Adipocyte (in vitro differentiated cells): ENCODE data around the gene HPS6.
A peak's percentile ranks its signal among the peaks of the same experiment; 100 is the strongest.
"Not testable (repeated sequence)": the region's sequence is repeated elsewhere in the genome, so short reads cannot be mapped to it uniquely, and the experiment has no call there.

ENCODE experiments used
- DNase-seq: peaks from one replicate; pipeline ENCODE4 v3.0.0-alpha.2; 2015; ENCODE audit warnings: low read depth
- H3K27me3 ChIP-seq: replicated peaks from 2 replicates; pipeline ENCODE4 v1.7.0; 2013; ENCODE audit warnings: mild to moderate bottlenecking, low read length, moderate library complexity; ENCODE audit not compliant: control insufficient read depth, insufficient read depth
- H3K36me3 ChIP-seq: 2 replicates; pipeline ENCODE4 v1.7.0; 2013; ENCODE audit warnings: low read length, mild to moderate bottlenecking, moderate library complexity; ENCODE audit not compliant: control insufficient read depth, insufficient read depth, severe bottlenecking
- H3K4me1 ChIP-seq: 2 replicates; pipeline ENCODE4 v1.7.0; 2013; ENCODE audit warnings: mild to moderate bottlenecking, low read length, moderate library complexity; ENCODE audit not compliant: control insufficient read depth, insufficient read depth
- H3K4me3 ChIP-seq: 2 replicates; pipeline ENCODE4 v1.7.0; 2013; ENCODE audit warnings: mild to moderate bottlenecking, low read length, moderate library complexity
- H3K9ac ChIP-seq: 2 replicates; pipeline ENCODE4 v1.7.0; 2013; ENCODE audit warnings: mild to moderate bottlenecking, low read length, moderate library complexity
- H3K9me3 ChIP-seq: 2 replicates; pipeline ENCODE4 v1.7.0; 2013; ENCODE audit warnings: mild to moderate bottlenecking, low read length, moderate library complexity; ENCODE audit not compliant: control insufficient read depth

Gene HPS6

GRCh38 chr10:102064868-102065560 lies at the start of gene HPS6:
Gene HPS6 (plus strand): TSS chr10:102065349. CDS start chr10:102065475, 126 bp downstream.
- peak; percentile 97 for DNase-seq
- H3K9ac ChIP-seq: peak within 1 kb of the TSS; percentile 96
- peak within 1 kb of the TSS; percentile 92 for H3K4me3 ChIP-seq
- H3K9me3 ChIP-seq: no peaks in the 10 kb centered on the region
- H3K4me1 ChIP-seq: peaks cover 24% of the 10 kb centered on the region
- H3K36me3 ChIP-seq: peaks cover 4% of the 10 kb centered on the region
- no peaks in the 10 kb centered on the region for H3K27me3 ChIP-seq

GRCh38 chr10:102016416-102016815 lies 48.7 kb upstream of the HPS6 start:
- DNase-seq: no peak
- Histone ChIP-seq H3K9ac (no peak overlapping the region), H3K9me3 (no peaks in the 10 kb centered on the region), H3K4me1 (peaks cover 17% of the 10 kb centered on the region), H3K36me3 (peaks cover 40% of the 10 kb centered on the region), H3K27me3 (no peaks in the 10 kb centered on the region), H3K4me3 (no peak overlapping the region)

- DNase-seq: no peak
- no peak overlapping the region for H3K9ac ChIP-seq
- peaks cover 17% of the 10 kb centered on the region for H3K4me1 ChIP-seq
- H3K27me3 ChIP-seq: no peaks in the 10 kb centered on the region
- peaks cover 36% of the 10 kb centered on the region for H3K36me3 ChIP-seq
- H3K9me3 ChIP-seq: no peaks in the 10 kb centered on the region
- no peak overlapping the region for H3K4me3 ChIP-seq
These were observed 47.9 kb upstream of the HPS6 start for GRCh38 chr10:102017295-102017694.

GRCh38 chr10:102020938-102021337 lies 44.2 kb upstream of the HPS6 start:
- no peak for DNase-seq
- no peaks in the 10 kb centered on the region for H3K27me3 ChIP-seq
- no peak overlapping the region for H3K9ac ChIP-seq
- no peaks in the 10 kb centered on the region for H3K9me3 ChIP-seq
- peaks cover 46% of the 10 kb centered on the region for H3K36me3 ChIP-seq
- H3K4me1 ChIP-seq: peaks cover 17% of the 10 kb centered on the region
- H3K4me3 ChIP-seq: no peak overlapping the region

- DNase-seq: no peak
- peaks cover 71% of the 10 kb centered on the region for H3K36me3 ChIP-seq
- no peaks in the 10 kb centered on the region for H3K27me3 ChIP-seq
- H3K9me3 ChIP-seq: no peaks in the 10 kb centered on the region
- H3K4me1 ChIP-seq: no peaks in the 10 kb centered on the region
- no peak overlapping the region for H3K4me3 ChIP-seq
- no peak overlapping the region for H3K9ac ChIP-seq
These were observed 40.4 kb upstream of the HPS6 start for GRCh38 chr10:102024799-102025198.

- Histone ChIP-seq H3K4me3 (no peak overlapping the region), H3K4me1 (no peaks in the 10 kb centered on the region), H3K27me3 (no peaks in the 10 kb centered on the region), H3K36me3 (peaks cover 74% of the 10 kb centered on the region), H3K9ac (no peak overlapping the region), H3K9me3 (no peaks in the 10 kb centered on the region)
- no peak for DNase-seq
These were observed 37.9 kb upstream of the HPS6 start for GRCh38 chr10:102027261-102027660.

- no peak for DNase-seq
- Histone ChIP-seq H3K36me3 (peaks cover 36% of the 10 kb centered on the region), H3K4me3 (no peak overlapping the region), H3K27me3 (no peaks in the 10 kb centered on the region), H3K4me1 (no peaks in the 10 kb centered on the region), H3K9me3 (no peaks in the 10 kb centered on the region), H3K9ac (no peak overlapping the region)
These were observed 31.4 kb upstream of the HPS6 start for GRCh38 chr10:102033787-102034186.

GRCh38 chr10:102035807-102036206 lies 29.3 kb upstream of the HPS6 start:
- H3K9me3 ChIP-seq, H3K9ac ChIP-seq, DNase-seq, H3K4me3 ChIP-seq, H3K4me1 ChIP-seq, H3K27me3 ChIP-seq: not testable (repeated sequence)
- peaks cover 25% of the 10 kb centered on the region for H3K36me3 ChIP-seq

- H3K9ac ChIP-seq: no peak overlapping the region
- no peak overlapping the region for H3K4me3 ChIP-seq
- DNase-seq: no peak
- no peaks in the 10 kb centered on the region for H3K27me3 ChIP-seq
- H3K9me3 ChIP-seq: no peaks in the 10 kb centered on the region
- H3K36me3 ChIP-seq: peaks cover 5% of the 10 kb centered on the region
- H3K4me1 ChIP-seq: peaks cover 14% of the 10 kb centered on the region
These were observed 26.7 kb upstream of the HPS6 start for GRCh38 chr10:102038410-102038809.

- H3K27me3 ChIP-seq: no peaks in the 10 kb centered on the region
- H3K9ac ChIP-seq: no peak overlapping the region
- peaks cover 5% of the 10 kb centered on the region for H3K36me3 ChIP-seq
- H3K9me3 ChIP-seq: no peaks in the 10 kb centered on the region
- H3K4me1 ChIP-seq: peaks cover 19% of the 10 kb centered on the region
- DNase-seq: no peak
- no peak overlapping the region for H3K4me3 ChIP-seq
These were observed 24.7 kb upstream of the HPS6 start for GRCh38 chr10:102040305-102041050.

- Histone ChIP-seq H3K9ac (no peak overlapping the region), H3K9me3 (no peaks in the 10 kb centered on the region), H3K4me3 (no peak overlapping the region), H3K36me3 (no peaks in the 10 kb centered on the region), H3K4me1 (peaks cover 19% of the 10 kb centered on the region), H3K27me3 (no peaks in the 10 kb centered on the region)
- no peak for DNase-seq
These were observed 19.9 kb upstream of the HPS6 start for GRCh38 chr10:102045292-102045691.
